ENCODE results near the gene HIVEP3.
"Not testable (repeated sequence)": the region's sequence is repeated elsewhere in the genome, so short reads cannot be mapped to it uniquely, and the experiment has no call there.

Gene HIVEP3

GRCh38 chr1:41933106-41933505 lies 14.4 kb upstream of the HIVEP3 start:
- Histone ChIP-seq H3K27ac (no peak overlapping the region), H3K79me2 (ENCODE audit: insufficient read depth, low read depth) (no peaks in the 10 kb centered on the region), H3K4me3 (IDR thresholded peaks at IDR 0.05; ENCODE audit: insufficient read depth, low read depth, low read length) (no peak overlapping the region), H3K4me1 (ENCODE audit: low read depth, poor library complexity, severe bottlenecking) (no peaks in the 10 kb centered on the region), H3K36me3 (ENCODE audit: insufficient read depth) (no peaks in the 10 kb centered on the region), H2AFZ (ENCODE audit: low read depth) (no peak overlapping the region), H3K27me3 (ENCODE audit: insufficient read depth, low read depth) (no peaks in the 10 kb centered on the region), H3K4me2 (no peak overlapping the region), H4K20me1 (ENCODE audit: insufficient read depth) (no peaks in the 10 kb centered on the region), H3K9ac (no peak overlapping the region)
- no peak for TF ChIP-seq CTCF (conservative IDR thresholded peaks at IDR 0.05; ENCODE audit: low read depth, low read length)

- H3K79me2 ChIP-seq (ENCODE audit: insufficient read depth, low read depth), result no peaks in the 10 kb centered on the region
- H3K4me3 ChIP-seq (IDR thresholded peaks at IDR 0.05; ENCODE audit: insufficient read depth, low read depth, low read length), result no peak overlapping the region
- no peaks in the 10 kb centered on the region for H3K36me3 ChIP-seq (ENCODE audit: insufficient read depth)
- no peaks in the 10 kb centered on the region for H3K27me3 ChIP-seq (ENCODE audit: insufficient read depth, low read depth)
- H3K4me2 ChIP-seq, result no peak overlapping the region
- H3K9ac ChIP-seq, result no peak overlapping the region
- no peak for TF ChIP-seq CTCF (conservative IDR thresholded peaks at IDR 0.05; ENCODE audit: low read depth, low read length)
- no peak overlapping the region for H3K27ac ChIP-seq
- H4K20me1 ChIP-seq (ENCODE audit: insufficient read depth), result no peaks in the 10 kb centered on the region
- no peak overlapping the region for H2AFZ ChIP-seq (ENCODE audit: low read depth)
- no peaks in the 10 kb centered on the region for H3K4me1 ChIP-seq (ENCODE audit: low read depth, poor library complexity, severe bottlenecking)
These were observed 12.9 kb upstream of the HIVEP3 start for GRCh38 chr1:41931578-41931977.

- Histone ChIP-seq H2AFZ (ENCODE audit: low read depth) (no peak overlapping the region), H3K4me3 (IDR thresholded peaks at IDR 0.05; ENCODE audit: insufficient read depth, low read depth, low read length) (no peak overlapping the region), H3K4me2 (no peak overlapping the region), H3K9ac (no peak overlapping the region), H3K27ac (no peak overlapping the region), H3K36me3 (ENCODE audit: insufficient read depth) (no peaks in the 10 kb centered on the region), H4K20me1 (ENCODE audit: insufficient read depth) (no peaks in the 10 kb centered on the region), H3K27me3 (ENCODE audit: insufficient read depth, low read depth) (no peaks in the 10 kb centered on the region), H3K79me2 (ENCODE audit: insufficient read depth, low read depth) (no peaks in the 10 kb centered on the region), H3K4me1 (ENCODE audit: low read depth, poor library complexity, severe bottlenecking) (no peaks in the 10 kb centered on the region)
- TF ChIP-seq CTCF (conservative IDR thresholded peaks at IDR 0.05; ENCODE audit: low read depth, low read length), result no peak
These were observed 8.4 kb upstream of the HIVEP3 start for GRCh38 chr1:41927118-41927517.

- Histone ChIP-seq H3K36me3 (ENCODE audit: insufficient read depth) (no peaks in the 10 kb centered on the region), H4K20me1 (ENCODE audit: insufficient read depth) (no peaks in the 10 kb centered on the region), H3K9ac (no peak overlapping the region), H3K79me2 (ENCODE audit: insufficient read depth, low read depth) (no peaks in the 10 kb centered on the region), H3K4me1 (ENCODE audit: low read depth, poor library complexity, severe bottlenecking) (no peaks in the 10 kb centered on the region), H3K27ac (no peak overlapping the region), H3K27me3 (ENCODE audit: insufficient read depth, low read depth) (no peaks in the 10 kb centered on the region), H3K4me3 (IDR thresholded peaks at IDR 0.05; ENCODE audit: insufficient read depth, low read depth, low read length) (no peak overlapping the region), H3K4me2 (no peak overlapping the region), H2AFZ (ENCODE audit: low read depth) (no peak overlapping the region)
- TF ChIP-seq CTCF (conservative IDR thresholded peaks at IDR 0.05; ENCODE audit: low read depth, low read length), result no peak
These were observed 7.0 kb upstream of the HIVEP3 start for GRCh38 chr1:41925712-41926111.

GRCh38 chr1:41924911-41925310 lies 6.2 kb upstream of the HIVEP3 start:
- Histone ChIP-seq H3K79me2 (ENCODE audit: insufficient read depth, low read depth) (no peaks in the 10 kb centered on the region), H3K9ac (no peak overlapping the region), H3K27me3 (ENCODE audit: insufficient read depth, low read depth) (no peaks in the 10 kb centered on the region), H3K4me2 (no peak overlapping the region), H3K27ac (no peak overlapping the region), H3K4me3 (IDR thresholded peaks at IDR 0.05; ENCODE audit: insufficient read depth, low read depth, low read length) (no peak overlapping the region), H4K20me1 (ENCODE audit: insufficient read depth) (no peaks in the 10 kb centered on the region), H3K4me1 (ENCODE audit: low read depth, poor library complexity, severe bottlenecking) (no peaks in the 10 kb centered on the region), H3K36me3 (ENCODE audit: insufficient read depth) (no peaks in the 10 kb centered on the region), H2AFZ (ENCODE audit: low read depth) (no peak overlapping the region)
- no peak for TF ChIP-seq CTCF (conservative IDR thresholded peaks at IDR 0.05; ENCODE audit: low read depth, low read length)

GRCh38 chr1:41921271-41921670 lies 2.5 kb upstream of the HIVEP3 start:
- H3K9ac ChIP-seq; H4K20me1 ChIP-seq (ENCODE audit: insufficient read depth); H3K4me3 ChIP-seq (IDR thresholded peaks at IDR 0.05; ENCODE audit: insufficient read depth, low read depth, low read length); H3K27ac ChIP-seq; H3K27me3 ChIP-seq (ENCODE audit: insufficient read depth, low read depth); H3K4me1 ChIP-seq (ENCODE audit: low read depth, poor library complexity, severe bottlenecking); H3K79me2 ChIP-seq (ENCODE audit: insufficient read depth, low read depth); H3K4me2 ChIP-seq; H3K36me3 ChIP-seq (ENCODE audit: insufficient read depth); H2AFZ ChIP-seq (ENCODE audit: low read depth): not testable (repeated sequence)

Data from KMS-11 (cell line).